ENCODE results near the gene MGAT5B.
"Not testable (repeated sequence)": the region's sequence is repeated elsewhere in the genome, so short reads cannot be mapped to it uniquely, and the experiment has no call there.

MGAT5B gene, protein sequence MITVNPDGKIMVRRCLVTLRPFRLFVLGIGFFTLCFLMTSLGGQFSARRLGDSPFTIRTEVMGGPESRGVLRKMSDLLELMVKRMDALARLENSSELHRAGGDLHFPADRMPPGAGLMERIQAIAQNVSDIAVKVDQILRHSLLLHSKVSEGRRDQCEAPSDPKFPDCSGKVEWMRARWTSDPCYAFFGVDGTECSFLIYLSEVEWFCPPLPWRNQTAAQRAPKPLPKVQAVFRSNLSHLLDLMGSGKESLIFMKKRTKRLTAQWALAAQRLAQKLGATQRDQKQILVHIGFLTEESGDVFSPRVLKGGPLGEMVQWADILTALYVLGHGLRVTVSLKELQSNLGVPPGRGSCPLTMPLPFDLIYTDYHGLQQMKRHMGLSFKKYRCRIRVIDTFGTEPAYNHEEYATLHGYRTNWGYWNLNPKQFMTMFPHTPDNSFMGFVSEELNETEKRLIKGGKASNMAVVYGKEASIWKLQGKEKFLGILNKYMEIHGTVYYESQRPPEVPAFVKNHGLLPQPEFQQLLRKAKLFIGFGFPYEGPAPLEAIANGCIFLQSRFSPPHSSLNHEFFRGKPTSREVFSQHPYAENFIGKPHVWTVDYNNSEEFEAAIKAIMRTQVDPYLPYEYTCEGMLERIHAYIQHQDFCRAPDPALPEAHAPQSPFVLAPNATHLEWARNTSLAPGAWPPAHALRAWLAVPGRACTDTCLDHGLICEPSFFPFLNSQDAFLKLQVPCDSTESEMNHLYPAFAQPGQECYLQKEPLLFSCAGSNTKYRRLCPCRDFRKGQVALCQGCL

DNA sequence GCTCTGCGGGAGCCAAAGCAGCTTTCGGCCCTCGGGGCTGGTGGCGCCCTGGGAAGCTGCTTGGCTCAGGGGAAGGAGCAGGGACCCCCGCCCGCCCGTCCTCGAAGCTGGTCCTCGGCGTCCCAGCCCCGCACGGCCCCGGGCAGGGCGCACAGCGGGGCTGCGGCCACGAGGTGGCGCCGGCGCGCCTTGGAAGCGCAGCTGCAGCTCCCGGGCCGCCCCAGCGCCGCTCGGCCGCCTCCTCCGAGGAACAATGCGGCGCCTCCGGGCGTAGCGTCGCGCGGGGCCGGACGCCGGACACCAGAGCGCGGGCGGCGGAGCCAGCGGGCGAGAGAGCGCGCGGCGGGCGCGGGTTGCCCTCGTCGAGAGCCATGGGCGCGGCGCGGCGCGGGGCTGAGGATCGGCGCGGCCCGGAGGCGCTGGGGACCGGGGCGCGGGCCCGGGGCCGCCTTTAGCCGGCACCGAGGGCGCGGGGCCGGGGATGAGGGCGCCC is at the start of gene MGAT5B:
MGAT5B (plus strand) TSS at position 229 of the 493 bp plus-strand sequence. CDS start 626 bp downstream, outside the sequence.
- peak; percentile 62 for DNase-seq (ENCODE audit: low read depth)

- DNase-seq (ENCODE audit: low read depth), result no peak
These were observed 48.2 kb upstream of the MGAT5B start for GRCh38 chr17:76820039-76820438.

DNA sequence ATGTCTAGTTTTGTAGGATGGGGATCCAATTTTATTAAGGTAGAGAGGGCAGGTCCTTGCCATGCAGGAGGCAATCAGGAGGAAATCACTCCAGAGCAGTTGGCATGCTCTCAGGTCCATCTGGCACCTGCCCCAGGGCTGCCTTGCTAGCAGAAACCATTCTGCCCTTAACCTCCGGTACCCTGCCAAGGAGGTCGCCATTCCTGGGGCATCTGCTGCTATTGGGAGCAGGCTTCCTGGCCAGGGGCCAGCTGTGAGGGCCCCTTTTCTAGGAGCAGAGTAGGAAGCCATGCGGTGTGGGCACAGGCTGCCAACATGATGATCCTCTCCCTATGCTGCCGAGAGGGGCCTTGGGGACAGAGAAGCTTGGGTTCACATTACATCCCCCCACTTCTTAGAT is 47.6 kb upstream of the MGAT5B start:
- no peak for DNase-seq (ENCODE audit: low read depth)

DNA sequence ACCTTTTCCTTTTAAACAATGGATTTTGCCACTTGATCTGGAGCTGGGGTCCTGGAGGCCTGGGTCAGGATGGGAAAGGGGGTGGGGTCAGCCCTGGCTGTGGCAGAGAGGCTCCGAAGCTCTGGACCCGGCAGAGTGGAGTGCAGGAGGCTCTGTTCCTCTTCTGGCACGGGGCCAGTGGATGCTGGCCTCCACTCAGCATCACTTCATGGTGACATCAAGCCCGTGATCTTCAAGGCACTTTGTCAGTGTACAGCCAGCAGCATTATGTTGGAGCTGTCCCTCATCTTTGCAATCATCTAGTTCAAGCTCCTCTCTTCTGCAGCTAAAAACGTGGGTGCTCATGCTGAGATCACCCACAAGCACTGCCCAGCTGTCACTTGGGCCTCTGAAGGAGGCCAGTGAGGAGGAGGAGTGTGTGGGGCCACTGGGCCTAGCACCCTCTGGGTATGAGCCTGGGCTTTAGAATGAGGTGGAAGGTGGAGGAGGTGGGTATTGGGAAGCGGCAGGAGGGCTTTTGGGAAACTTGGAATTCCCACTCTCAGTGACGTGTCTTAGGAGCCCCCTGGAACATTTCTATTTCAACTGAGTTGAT is 45.9 kb upstream of the MGAT5B start:
- no peak for DNase-seq (ENCODE audit: low read depth)

GRCh38 chr17:76824093-76824492 is 44.1 kb upstream of the MGAT5B start:
- DNase-seq (ENCODE audit: low read depth), result no peak

GRCh38 chr17:76826330-76827068 is 41.7 kb upstream of the MGAT5B start:
- no peak for DNase-seq (ENCODE audit: low read depth)

- DNase-seq (ENCODE audit: low read depth), result no peak
These were observed 40.5 kb upstream of the MGAT5B start for GRCh38 chr17:76827736-76828135.

GRCh38 chr17:76830987-76831715 is 37.1 kb upstream of the MGAT5B start:
- DNase-seq (ENCODE audit: low read depth), result no peak

- no peak for DNase-seq (ENCODE audit: low read depth)
These were observed 35.1 kb upstream of the MGAT5B start for GRCh38 chr17:76833034-76833644.

DNA sequence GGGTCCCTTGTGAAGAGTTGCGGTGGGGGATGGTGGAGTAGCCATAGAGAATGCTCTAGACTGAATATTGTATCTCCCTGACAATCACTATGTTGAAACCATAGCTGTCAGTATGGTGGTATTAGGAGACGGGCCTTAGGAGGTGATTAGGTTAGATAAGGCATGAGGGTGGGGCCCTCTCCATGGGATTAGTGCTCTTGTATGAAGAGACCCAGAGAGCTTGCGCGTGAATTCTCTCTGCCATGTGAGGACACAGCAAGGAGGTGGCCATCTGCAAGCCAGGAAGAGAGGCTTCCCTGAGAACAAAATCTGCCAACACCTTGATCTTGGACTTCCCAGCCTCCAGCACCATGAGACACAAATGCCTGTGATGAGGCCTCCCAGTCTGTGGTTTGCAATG is 34.5 kb upstream of the MGAT5B start:
- DNase-seq (ENCODE audit: low read depth), result no peak

GRCh38 chr17:76834870-76835269 is 33.3 kb upstream of the MGAT5B start:
- no peak for DNase-seq (ENCODE audit: low read depth)

GRCh38 chr17:76840443-76840767 is 27.8 kb upstream of the MGAT5B start:
- DNase-seq (ENCODE audit: low read depth), result no peak

- DNase-seq (ENCODE audit: low read depth), result no peak
These were observed 27.1 kb upstream of the MGAT5B start for GRCh38 chr17:76840884-76841775.

DNA sequence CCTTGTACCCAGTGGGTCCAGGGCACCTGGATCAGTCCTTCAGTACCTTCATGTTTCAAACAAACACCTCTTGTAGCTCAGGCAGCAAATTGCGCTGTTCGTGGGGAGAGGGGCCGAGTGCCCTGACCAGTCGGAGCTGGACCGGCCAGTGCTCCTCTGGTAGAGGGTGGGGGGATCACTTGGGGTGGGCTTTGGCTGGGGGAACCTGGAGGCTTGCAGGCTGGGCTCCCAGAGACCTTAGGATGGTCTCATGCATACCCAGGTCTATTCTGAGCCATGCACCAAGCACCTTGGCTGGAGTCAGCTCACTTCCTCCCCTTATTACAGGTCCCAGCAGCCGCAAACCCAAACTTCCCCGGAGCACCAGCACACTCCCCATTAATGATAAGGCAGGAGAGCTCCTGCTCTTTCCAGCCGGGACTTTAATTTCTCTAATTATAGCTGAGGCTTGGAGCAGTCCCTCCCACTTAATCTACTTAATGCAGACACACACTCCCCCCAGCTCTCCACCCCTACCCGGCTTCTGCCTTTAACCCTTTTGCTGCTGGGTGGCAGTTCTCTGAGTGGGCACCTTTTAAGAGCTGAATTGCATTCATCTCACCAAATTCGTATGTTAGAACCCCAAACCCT is 26.3 kb upstream of the MGAT5B start:
- no peak for DNase-seq (ENCODE audit: low read depth)

DNA sequence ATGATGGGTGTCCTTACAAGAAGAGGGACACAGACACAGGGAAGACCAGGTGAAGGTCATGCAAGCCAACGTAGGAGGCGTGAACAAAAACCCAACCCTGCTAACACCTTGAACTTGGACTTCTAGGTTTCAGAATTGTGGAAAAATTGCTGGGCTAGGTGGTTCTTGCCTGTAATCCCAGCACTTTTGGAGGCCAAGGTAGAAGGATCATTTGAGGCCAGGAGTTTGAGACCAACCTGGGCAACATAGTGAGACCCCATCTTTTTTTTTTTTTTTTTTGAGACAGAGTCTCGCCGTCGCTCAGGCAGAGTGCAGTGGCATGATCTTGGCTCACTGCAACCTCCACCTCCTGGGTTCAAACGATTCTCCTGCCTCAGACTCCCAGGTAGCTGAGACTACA is 25.1 kb upstream of the MGAT5B start:
- not testable (repeated sequence) for DNase-seq (ENCODE audit: low read depth)

GRCh38 chr17:76843703-76844484 is 24.3 kb upstream of the MGAT5B start:
- no peak for DNase-seq (ENCODE audit: low read depth)

- DNase-seq (ENCODE audit: low read depth), result no peak
These were observed 23.7 kb upstream of the MGAT5B start for GRCh38 chr17:76844485-76844829.

DNA sequence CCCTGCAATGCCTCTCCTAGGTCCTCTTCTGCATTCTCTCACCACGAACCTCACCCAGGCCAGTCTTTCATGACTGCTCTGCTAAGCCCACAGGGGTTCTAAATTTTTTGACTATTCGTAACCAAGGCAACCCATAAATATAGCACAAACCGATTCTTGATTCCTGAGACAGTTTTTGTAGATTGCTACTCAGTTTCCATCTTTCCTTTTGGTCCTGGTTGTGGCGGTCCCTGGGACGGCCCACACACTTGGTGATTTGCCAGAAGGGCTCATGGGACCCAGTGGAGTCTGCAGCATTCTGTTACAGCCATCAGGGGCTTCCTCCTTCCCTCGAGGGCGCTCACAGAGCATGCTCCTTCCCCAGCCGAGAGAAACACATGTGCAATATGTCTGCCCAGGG is 23.4 kb upstream of the MGAT5B start:
- DNase-seq (ENCODE audit: low read depth), result no peak

DNA sequence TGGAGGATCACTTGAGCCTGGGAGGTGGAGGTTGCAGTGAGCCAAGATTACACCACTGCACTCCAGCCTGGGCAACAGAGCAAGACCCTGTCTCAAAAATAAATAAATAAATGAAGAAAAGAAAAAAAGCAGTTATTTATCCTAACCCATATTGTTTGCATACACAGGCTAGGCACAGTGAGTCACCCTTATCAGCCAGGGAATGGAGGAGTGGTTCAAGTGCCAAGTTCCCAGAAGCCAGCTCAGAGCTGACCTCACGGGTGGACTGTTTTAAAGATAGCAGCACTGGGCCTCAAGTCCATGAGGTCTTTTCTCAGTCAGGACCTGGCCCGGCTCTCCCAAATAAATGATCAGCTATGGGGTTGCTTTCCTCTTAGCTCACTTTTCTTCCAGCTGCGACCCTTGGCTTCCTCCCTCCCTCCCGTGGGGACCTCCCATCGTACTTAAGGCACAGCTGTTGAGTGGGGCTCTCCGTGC is 22.6 kb upstream of the MGAT5B start:
- DNase-seq (ENCODE audit: low read depth), result no peak
